ENCODE data around the gene MAGI2. TPM values are rescaled to one million over a fixed set of nuclear protein-coding genes. Genes with fewer than 3 reads are reported as not detected.
"Not testable (repeated sequence)": the region's sequence is repeated elsewhere in the genome, so short reads cannot be mapped to it uniquely, and the experiment has no call there.

Gene MAGI2
- total RNA-seq, 1 donor from 2014 or later, result 8.0 TPM

- no peak for DNase-seq
Measured at GRCh38 chr7:79149831-79150230, 303.6 kb downstream of the MAGI2 start.

GRCh38 chr7:79142706-79143105 is 310.8 kb downstream of the MAGI2 start:
- no peak for DNase-seq

GRCh38 chr7:79141252-79141651 is 312.2 kb downstream of the MAGI2 start:
- no peak for DNase-seq

GRCh38 chr7:79137942-79138341 is 315.5 kb downstream of the MAGI2 start:
- DNase-seq, result no peak

GRCh38 chr7:79132844-79133451 is 320.5 kb downstream of the MAGI2 start:
- DNase-seq, result no peak

- DNase-seq, result no peak
Measured at GRCh38 chr7:79130715-79131114, 322.8 kb downstream of the MAGI2 start.

GRCh38 chr7:79124331-79124730 is 329.1 kb downstream of the MAGI2 start:
- DNase-seq, result no peak

- no peak for DNase-seq
Measured at GRCh38 chr7:79118143-79118542, 335.3 kb downstream of the MAGI2 start.

GRCh38 chr7:79096361-79096805 is 357.1 kb downstream of the MAGI2 start:
- DNase-seq, result no peak

- DNase-seq, result no peak
Measured at GRCh38 chr7:79093421-79093820, 360.0 kb downstream of the MAGI2 start.

- DNase-seq, result no peak
Measured at GRCh38 chr7:79091661-79092060, 361.8 kb downstream of the MAGI2 start.

GRCh38 chr7:79091011-79091410 is 362.5 kb downstream of the MAGI2 start:
- no peak for DNase-seq

- DNase-seq, result no peak
Measured at GRCh38 chr7:79090543-79090942, 362.9 kb downstream of the MAGI2 start.

- DNase-seq, result no peak
Measured at GRCh38 chr7:79084423-79084822, 369.0 kb downstream of the MAGI2 start.

- no peak for DNase-seq
Measured at GRCh38 chr7:79079919-79080554, 373.4 kb downstream of the MAGI2 start.

GRCh38 chr7:79078273-79078672 is 375.2 kb downstream of the MAGI2 start:
- no peak for DNase-seq

GRCh38 chr7:79071187-79071586 is 382.3 kb downstream of the MAGI2 start:
- DNase-seq, result not testable (repeated sequence)

- no peak for DNase-seq
Measured at GRCh38 chr7:79064187-79064823, 389.2 kb downstream of the MAGI2 start.

GRCh38 chr7:79063019-79063698 is 390.3 kb downstream of the MAGI2 start:
- no peak for DNase-seq

GRCh38 chr7:79060498-79060897 is 393.0 kb downstream of the MAGI2 start:
- DNase-seq, result no peak

GRCh38 chr7:79055722-79056415 is 397.6 kb downstream of the MAGI2 start:
- DNase-seq, result peak; percentile 18

GRCh38 chr7:79051915-79052314 is 401.6 kb downstream of the MAGI2 start:
- DNase-seq, result no peak

All from tongue (tissue), 2 donors.